Esophagus squamous epithelium (tissue), 5 donors: Measurements from ENCODE around the gene TIPARP. TPM values are rescaled to one million over a fixed set of nuclear protein-coding genes. Genes with fewer than 3 reads are reported as not detected.

Experiments used
- DNase-seq: peaks from one replicate; lab custom pipeline; 2025; lab: John Stamatoyannopoulos, UW
- H3K27ac ChIP-seq, 4 donors: fragments of 200-600 bp; sonication (generic); one replicate each; pipeline ENCODE4 v1.5.1; 2016 to 2019; ENCODE audit warnings: mild to moderate bottlenecking in 1 of 4
- H3K27me3 ChIP-seq, 4 donors: fragments of 200-600 bp; sonication (generic); 1 replicate in 3 of 4; 2 replicates in 1 of 4; pipeline versions ENCODE4 v1.5.1 to v1.6.0; 2017 to 2021; ENCODE audit warnings: antibody characterized with exemption in 1 of 4
- H3K36me3 ChIP-seq, 3 donors: fragments of 200-600 bp; sonication (generic); one replicate each; pipeline ENCODE4 v1.5.1; 2016 to 2019
- H3K4me1 ChIP-seq, 3 donors: fragments of 200-600 bp; sonication (generic); one replicate each; pipeline ENCODE4 v1.5.1; 2017 to 2019
- H3K4me3 ChIP-seq, 4 donors: fragments of 200-600 bp; sonication (generic); 1 replicate in 3 of 4; 2 replicates in 1 of 4; pipeline ENCODE4 v1.5.1; 2016 to 2019; ENCODE audit warnings: mild to moderate bottlenecking in 2 of 4, moderate library complexity in 1 of 4
- H3K9me3 ChIP-seq, 3 donors: fragments of 200-600 bp; sonication (generic); one replicate each; pipeline ENCODE4 v1.5.1; 2016 to 2019
- CTCF ChIP-seq, 6 experiments: fragments of 450-650 bp in 4 of 6; fragments of 200-600 bp in 2 of 6; sonication (generic) in 2 of 6; IDR thresholded peaks; one replicate each; pipeline ENCODE4 v1.5.1; 2016 to 2019; ENCODE audit warnings: antibody characterized with exemption in 6 of 6, mild to moderate bottlenecking in 4 of 6, moderate library complexity in 4 of 6
- POLR2A ChIP-seq, 4 donors: fragments of 450-650 bp; IDR thresholded peaks; one replicate each; pipeline ENCODE4 v1.6.1; 2017; ENCODE audit warnings: antibody characterized with exemption in 4 of 4, mild to moderate bottlenecking in 4 of 4, moderate library complexity in 3 of 4
- WGBS, 2 donors: methylation state at CpG; one replicate each; pipeline ENCODE4 v1.1.5; 2018; 5-methylcytosine and 5-hydroxymethylcytosine counted together
- intact Hi-C: fragments of 100-400 bp; cut with DNase I; formaldehyde crosslinking; loops from one replicate; pipeline ENCODE4 v1.15.0; 2022
- total RNA-seq, 4 donors: library from RNA; depleted of rRNA; stranded (reverse); fragments of >200 nt; gene quantifications; one replicate each; pipeline ENCODE4 v1.1.0, GENCODE V29; 2016
- donor health status: DM: yes; HTN: yes; CAD: no.

The TIPARP gene
- total RNA-seq, 4 donors from 2014 or later = 28.0 to 40.4 (median 38.0) TPM

- TF ChIP-seq CTCF (IDR thresholded peaks at IDR 0.05) (no peak), POLR2A (IDR thresholded peaks at IDR 0.05) (no peak)
- Histone ChIP-seq H3K36me3 (peaks cover 0 to 34% (median 4%) of the 10 kb centered on the region in 3 donors), H3K27me3 (no peaks in the 10 kb centered on the region), H3K9me3 (no peaks in the 10 kb centered on the region), H3K27ac (peak overlapping the region in 1 of 4 donors; percentile 46), H3K4me1 (peaks cover 32 to 69% (median 34%) of the 10 kb centered on the region in 3 donors), H3K4me3 (peak overlapping the region in 1 of 4 donors; percentile 2)
- WGBS, 2 donors = 24 to 35% methylated on average over 1 of the region's 1 CpG
- intact Hi-C loops = no loop called here
- DNase-seq = no peak
These were observed 17.5 kb downstream of the TIPARP start for GRCh38 chr3:156691920-156692319.

GRCh38 chr3:156693166-156693565, 18.8 kb downstream of the TIPARP start:
- H3K9me3 ChIP-seq = no peaks in the 10 kb centered on the region
- TF ChIP-seq POLR2A (IDR thresholded peaks at IDR 0.05) (no peak), CTCF (IDR thresholded peaks at IDR 0.05) (no peak)

GRCh38 chr3:156694536-156694935, 20.1 kb downstream of the TIPARP start:
- intact Hi-C loops = no loop called here
- no peak for TF ChIP-seq CTCF (IDR thresholded peaks at IDR 0.05)
- no peak for TF ChIP-seq POLR2A (IDR thresholded peaks at IDR 0.05)
- H3K4me1 ChIP-seq = peaks cover 15 to 43% (median 18%) of the 10 kb centered on the region in 3 donors

More at GRCh38 chr3:156693166-156693565, 18.8 kb downstream of the TIPARP start:
- DNase-seq = no peak
- 21 to 24% methylated on average over 2 of the region's 2 CpGs for WGBS, 2 donors
- H3K27me3 ChIP-seq = no peaks in the 10 kb centered on the region
- peak overlapping the region in 1 of 4 donors; percentile 14 for H3K27ac ChIP-seq
- no peak overlapping the region for H3K4me3 ChIP-seq
- peaks cover 26 to 56% (median 29%) of the 10 kb centered on the region in 3 donors for H3K4me1 ChIP-seq
- intact Hi-C loops = no loop called here
- peaks cover 3 to 47% (median 4%) of the 10 kb centered on the region in 3 donors for H3K36me3 ChIP-seq

GRCh38 chr3:156702367-156702766, 28.0 kb downstream of the TIPARP start:
- intact Hi-C loops = no loop called here
- Histone ChIP-seq H3K4me3 (no peak overlapping the region), H3K4me1 (peaks cover 0 to 31% (median 0%) of the 10 kb centered on the region in 3 donors), H3K27me3 (no peaks in the 10 kb centered on the region), H3K9me3 (no peaks in the 10 kb centered on the region), H3K36me3 (peaks cover 6 to 93% (median 14%) of the 10 kb centered on the region in 3 donors), H3K27ac (no peak overlapping the region)
- DNase-seq = no peak
- no peak for TF ChIP-seq CTCF (IDR thresholded peaks at IDR 0.05)
- TF ChIP-seq POLR2A (IDR thresholded peaks at IDR 0.05) = no peak
- 65 to 92% methylated on average over 1 of the region's 1 CpG for WGBS, 2 donors

More at GRCh38 chr3:156694536-156694935, 20.1 kb downstream of the TIPARP start:
- Histone ChIP-seq H3K27ac (no peak overlapping the region), H3K36me3 (peaks cover 3 to 58% (median 4%) of the 10 kb centered on the region in 3 donors), H3K9me3 (no peaks in the 10 kb centered on the region), H3K4me3 (no peak overlapping the region), H3K27me3 (no peaks in the 10 kb centered on the region)
- no peak for DNase-seq

GRCh38 chr3:156704370-156705036, 30.1 kb downstream of the TIPARP start:
- peaks cover 6 to 90% (median 14%) of the 10 kb centered on the region in 3 donors for H3K36me3 ChIP-seq
- H3K27me3 ChIP-seq = no peaks in the 10 kb centered on the region
- 76 to 83% methylated on average over 4 of the region's 4 CpGs for WGBS, 2 donors
- TF ChIP-seq CTCF (IDR thresholded peaks at IDR 0.05) (no peak), POLR2A (IDR thresholded peaks at IDR 0.05) (no peak)
- DNase-seq = no peak
- no peaks in the 10 kb centered on the region for H3K9me3 ChIP-seq
- H3K4me1 ChIP-seq = peaks cover 0 to 31% (median 0%) of the 10 kb centered on the region in 3 donors
- no peak overlapping the region for H3K4me3 ChIP-seq
- intact Hi-C loops = no loop called here
- H3K27ac ChIP-seq = no peak overlapping the region
